ENCODE results near the gene HAUS2.
"Not testable (repeated sequence)": the region's sequence is repeated elsewhere in the genome, so short reads cannot be mapped to it uniquely, and the experiment has no call there.

Gene HAUS2

DNA sequence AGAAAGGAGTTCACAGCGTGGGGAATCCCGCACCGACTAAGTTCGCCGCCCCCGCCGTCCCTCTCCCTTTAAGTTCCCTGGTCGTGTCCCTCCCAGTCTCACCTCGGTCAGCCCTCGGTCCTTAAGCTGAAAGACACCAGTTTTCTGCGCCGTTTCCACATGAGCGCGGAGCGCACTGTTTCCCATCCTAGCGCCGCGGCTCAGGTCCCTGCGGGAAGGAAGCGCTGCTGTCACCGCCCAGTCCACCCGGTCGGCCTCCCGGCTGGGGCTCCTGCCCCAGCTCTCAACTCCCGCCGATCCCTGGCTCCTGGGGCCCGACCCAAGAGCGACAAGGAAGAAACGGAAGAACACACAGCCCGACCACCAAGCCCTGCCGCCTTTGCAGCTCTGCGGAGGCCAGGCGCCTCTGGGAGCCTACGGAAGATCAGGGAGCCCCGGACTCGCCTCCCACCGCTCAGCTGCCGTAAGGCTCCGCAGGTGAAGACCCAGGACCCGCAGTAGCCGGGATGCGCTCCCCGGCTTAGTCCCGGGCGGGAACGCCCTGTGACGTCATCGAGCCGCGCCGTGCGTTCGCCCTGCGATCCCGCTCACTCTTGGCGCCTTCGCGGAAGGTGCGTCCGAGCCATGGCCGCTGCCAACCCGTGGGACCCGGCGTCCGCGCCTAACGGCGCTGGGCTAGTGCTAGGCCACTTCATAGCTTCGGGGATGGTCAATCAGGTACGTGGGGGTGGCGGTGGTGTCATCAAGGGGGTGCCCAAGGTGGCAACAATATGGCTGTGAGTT lies at the start of gene HAUS2, which contains the start of gene LRRC57:
TSS of gene HAUS2 (plus strand) at position 590 of the 783 bp plus-strand sequence. CDS start at position 625, 35 bp downstream.
TSS of gene LRRC57 (minus strand) at position 545 of the 783 bp plus-strand sequence. CDS start at position 186, 359 bp downstream.
- peak; percentile 82 for DNase-seq (ENCODE audit: low read depth)

DNA sequence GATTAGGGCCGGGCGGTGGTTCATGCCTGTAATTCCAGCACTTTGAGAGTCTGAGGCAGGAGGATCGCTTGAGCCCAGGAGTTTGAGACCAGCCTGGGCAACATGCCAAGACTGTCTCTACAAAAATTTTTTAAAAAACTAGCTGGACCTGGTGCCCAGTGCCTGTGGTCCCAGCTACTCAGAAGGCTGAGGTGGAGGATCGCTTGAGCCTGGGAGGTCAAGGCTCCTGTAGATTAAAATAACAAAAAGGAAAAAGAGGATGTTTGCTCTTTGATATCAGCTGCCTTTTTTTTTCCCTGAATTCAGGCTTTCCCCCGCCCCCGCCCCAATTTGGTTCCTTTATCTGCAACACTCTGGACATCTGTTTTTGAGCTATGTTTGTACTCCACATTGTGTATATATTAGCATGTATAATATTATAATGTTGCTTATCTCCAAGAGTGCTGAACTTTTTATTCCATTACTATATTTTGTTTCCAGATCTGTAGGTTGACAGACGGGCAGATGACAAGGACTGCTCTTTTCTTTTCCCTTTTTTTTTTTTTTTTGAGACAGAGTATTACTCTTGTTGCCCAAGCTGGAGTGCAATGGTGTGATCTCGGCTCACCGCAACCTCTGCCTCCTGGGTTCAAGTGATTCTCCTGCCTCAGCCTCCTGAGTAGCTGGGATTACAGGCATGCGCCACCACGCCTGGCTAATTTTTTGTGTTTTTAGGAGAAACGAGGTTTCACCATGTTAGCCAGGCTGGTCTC lies 48.6 kb upstream of the HAUS2 start:
- no peak for DNase-seq (ENCODE audit: low read depth)

DNA sequence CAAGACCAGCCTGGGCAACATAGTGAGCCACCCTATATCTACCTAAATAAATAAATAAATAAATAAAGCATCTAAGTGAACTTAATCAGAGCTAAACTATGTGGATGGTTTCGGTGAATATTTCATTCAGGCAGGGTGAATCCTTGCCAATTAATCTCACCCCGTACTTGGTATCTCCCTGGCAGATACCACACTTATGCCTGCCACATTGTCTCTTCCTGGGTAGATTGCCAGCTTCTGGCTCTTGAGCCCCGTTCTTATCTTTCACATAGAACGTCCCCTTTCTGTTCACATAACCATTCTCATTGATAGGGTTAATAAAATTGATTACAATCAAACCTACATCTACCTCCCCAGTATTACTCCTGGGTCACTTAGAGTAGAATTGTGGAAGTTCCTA lies 46.2 kb upstream of the HAUS2 start:
- no peak for DNase-seq (ENCODE audit: low read depth)

DNA sequence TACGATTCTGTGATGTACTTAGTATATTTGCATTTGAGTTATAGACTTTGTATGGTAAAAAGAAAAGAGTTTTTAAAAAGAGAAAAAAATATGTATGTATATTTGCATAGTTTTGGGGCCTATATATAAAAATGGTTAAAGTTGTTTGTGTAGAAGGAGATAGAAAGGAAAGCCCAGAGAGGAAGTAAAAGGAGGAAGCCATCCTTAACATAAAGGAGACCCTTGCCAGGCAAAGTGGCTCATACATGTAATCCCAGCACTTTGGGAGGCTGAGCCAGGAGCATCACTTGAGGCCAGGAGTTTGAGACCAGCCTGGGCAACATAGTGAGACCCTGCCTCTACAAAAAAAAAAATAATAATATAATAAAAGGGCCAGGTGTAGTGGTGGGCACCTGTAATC lies 44.8 kb upstream of the HAUS2 start:
- DNase-seq (ENCODE audit: low read depth) = no peak

DNA sequence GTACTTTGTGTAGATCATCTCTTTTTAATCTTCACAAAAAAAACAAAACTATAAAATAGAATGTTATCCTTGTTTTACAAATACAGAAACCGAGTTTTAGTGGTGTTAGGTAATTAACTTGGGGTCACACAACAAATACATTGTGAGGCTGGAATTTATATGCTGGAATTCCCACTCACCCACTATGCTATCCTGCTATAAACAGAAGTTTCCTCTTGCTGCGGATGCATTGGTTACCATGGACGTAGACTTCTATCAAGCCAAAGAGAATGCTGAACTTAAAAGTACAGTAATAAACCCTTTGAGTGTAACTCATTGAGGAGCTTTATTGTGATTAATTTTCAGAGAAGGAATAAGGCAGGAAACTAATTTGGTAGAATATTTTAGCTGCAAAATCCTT lies 44.0 kb upstream of the HAUS2 start:
- DNase-seq (ENCODE audit: low read depth) = no peak

DNA sequence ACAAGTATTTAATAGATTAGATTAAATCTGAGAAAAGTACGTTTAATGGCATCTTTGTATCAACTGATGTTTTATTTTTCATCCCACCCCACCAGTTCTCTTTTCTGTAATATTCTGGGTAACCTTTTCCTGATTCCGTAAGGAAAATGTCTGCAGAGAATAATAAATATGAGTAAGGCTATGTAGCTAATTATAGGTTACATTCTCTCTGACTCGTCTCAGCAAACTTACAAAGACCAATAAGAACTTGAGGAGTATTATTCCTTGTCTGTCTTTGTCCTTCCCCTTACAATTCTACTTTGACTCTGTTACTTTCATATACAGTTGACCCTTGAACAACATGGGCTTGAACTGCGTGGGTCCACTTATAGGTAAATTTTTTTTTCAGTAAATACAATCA lies 41.1 kb upstream of the HAUS2 start:
- no peak for DNase-seq (ENCODE audit: low read depth)

DNA sequence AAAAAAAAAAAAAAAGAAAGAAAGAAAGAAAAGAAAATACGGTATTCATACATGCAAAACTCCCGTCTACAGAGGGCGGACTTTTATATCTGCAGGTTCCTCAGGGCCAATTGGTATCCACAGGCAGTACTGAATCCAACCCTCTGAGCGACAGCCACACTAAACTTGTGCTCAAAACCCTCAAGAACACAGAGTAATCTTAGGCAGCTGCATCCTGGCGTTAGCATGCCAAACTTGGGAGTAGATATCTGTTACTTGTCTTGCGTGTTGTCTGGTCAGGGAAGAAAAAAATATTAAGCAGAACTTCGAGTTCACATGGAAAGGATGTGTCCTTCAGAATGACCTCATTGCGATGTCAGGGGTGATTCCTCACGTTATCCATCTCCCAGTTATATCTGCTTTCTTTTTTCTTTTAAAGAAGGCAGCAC lies 40.4 kb upstream of the HAUS2 start:
- DNase-seq (ENCODE audit: low read depth) = no peak

DNA sequence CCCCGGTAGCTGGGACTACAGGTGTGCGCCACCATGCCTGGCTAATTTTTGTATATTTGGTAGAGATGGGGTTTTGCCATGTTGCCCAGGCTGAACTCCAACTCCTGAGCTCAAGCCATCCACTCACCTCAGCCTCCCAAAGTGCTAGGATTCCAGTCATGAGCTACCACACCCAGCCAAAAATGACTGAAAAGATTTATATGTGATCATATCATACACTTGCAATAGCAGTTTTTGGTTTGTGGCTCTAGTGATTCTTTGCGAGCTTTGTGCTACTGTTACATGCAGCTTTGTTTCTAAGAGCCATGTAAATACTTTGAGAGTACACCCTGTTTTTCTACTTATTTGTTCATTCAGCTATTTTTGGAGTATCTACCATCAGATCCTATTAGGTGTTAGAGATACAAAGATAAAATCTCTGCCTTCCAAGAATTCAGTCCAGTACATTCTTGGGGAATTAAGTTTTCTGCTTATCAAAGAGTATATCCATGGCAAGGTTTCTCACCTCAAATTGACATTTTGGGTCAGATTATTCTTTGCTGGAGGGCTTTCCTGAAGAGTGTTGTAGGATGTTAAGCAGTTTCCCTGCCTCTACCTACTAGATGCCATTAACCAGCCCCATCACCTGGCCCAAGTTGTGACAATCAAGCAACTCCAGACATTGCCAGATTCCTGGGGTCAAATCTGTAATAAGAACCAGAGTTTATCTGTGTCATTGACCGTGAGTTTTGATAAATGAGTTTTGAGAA lies 38.2 kb upstream of the HAUS2 start:
- no peak for DNase-seq (ENCODE audit: low read depth)

DNA sequence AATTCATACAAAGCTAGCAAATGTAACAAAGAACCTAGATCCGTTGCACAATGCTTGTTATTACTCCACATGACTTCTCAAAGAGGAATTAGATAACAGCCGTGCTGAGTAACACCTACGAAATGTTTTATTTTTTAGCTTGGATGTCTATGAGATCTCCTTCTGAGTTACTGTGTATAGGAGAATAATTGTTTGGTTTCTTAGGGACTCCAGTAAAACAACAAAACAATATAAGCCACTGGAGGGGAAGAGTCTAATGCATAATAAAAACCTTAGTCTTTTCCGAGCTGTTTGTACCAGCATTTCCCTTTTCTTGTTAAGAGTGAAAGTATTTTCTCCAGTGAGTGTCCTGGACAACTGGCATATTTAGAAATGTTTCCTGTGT lies 37.6 kb upstream of the HAUS2 start:
- DNase-seq (ENCODE audit: low read depth) = no peak

DNA sequence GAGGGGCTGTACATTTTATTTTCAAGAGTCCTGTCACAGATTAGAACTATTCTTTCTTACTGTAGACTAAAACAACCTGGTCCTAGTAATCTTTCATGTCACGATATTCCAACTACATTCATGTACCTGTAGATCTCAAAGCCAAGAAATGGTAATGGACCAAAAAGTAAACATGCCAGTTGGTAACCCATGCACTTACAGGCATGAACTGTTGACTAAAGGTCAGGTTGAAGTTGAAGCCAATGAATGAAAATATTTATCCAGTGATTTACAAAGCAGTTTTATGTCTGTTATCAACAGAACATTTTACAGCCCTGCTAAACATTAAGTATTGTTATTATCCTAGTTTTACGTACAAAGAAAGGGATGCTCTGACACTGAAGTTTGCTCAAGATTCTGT lies 25.3 kb upstream of the HAUS2 start:
- DNase-seq (ENCODE audit: low read depth) = no peak

DNA sequence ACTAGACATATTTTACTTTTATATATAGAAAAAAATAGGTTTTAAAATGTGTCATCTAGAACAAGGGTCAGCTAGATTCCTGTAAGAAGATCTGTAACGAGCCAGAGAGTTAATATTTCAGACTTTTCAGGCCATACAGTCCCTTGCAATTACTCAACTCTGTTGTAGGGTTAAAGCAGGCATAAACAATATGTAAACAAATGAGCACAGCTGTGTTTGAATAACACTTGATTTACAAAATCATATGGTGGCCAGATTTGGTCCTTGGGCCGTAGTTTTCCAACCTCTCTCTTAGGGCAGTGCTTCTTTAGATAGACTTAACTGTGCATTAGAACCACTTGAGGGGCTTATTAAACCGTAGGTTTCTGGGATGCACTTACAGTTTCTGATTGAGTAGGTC lies 19.7 kb upstream of the HAUS2 start:
- no peak for DNase-seq (ENCODE audit: low read depth)

DNA sequence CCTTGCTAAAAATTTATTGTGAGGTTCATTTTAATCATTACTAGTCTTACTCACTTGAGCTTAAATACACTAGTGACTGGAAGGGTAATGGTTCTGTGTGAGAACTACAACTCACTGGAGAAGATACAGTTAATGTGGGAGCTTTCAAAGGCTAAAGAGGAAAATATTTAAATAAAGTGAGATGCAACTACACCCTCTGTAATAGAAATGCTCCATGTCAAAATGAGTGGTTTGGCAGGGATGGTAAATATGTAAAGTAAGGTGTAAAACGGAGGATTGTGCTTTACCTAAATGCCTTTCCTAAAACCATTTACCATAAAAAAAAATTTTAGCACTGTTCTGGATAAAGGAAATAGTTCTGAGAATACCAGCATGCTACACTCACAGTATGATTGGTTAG lies 15.4 kb upstream of the HAUS2 start:
- no peak for DNase-seq (ENCODE audit: low read depth)

DNA sequence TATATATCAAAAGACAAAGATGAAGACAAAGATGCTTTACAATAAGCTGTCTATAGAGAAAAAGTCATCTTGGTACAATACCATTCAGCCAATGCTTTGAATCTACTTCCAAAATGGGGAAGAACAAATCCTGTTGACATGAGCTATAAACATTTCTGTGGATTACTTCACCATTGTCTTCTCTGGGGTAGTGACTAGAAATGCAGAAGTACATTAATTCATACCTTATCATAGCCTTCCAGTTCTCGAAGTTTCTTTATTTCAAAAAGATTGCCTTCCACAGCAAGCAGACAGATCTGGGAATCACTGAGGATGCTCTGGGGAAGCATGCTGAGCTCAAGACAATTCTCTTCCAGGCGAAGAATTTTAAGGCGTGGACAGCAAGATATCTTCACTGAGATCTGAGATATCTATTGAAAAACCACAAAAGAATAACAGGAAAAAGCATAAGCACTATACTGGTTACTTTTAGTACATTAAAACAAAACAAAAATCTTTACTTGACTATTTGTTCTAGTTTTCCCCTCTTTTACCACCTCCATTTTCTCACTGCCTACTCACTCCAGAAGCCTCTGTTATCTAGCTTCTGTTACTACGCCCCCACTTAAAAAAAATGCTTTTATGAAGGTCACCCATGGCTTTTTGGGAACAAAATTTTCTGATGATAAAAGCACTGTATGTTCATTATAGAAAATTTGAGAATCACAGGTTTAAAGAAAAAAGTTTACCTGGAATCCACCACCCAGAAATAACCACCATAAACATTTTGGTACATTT lies 3.6 kb upstream of the HAUS2 start:
- DNase-seq (ENCODE audit: low read depth) = no peak

DNA sequence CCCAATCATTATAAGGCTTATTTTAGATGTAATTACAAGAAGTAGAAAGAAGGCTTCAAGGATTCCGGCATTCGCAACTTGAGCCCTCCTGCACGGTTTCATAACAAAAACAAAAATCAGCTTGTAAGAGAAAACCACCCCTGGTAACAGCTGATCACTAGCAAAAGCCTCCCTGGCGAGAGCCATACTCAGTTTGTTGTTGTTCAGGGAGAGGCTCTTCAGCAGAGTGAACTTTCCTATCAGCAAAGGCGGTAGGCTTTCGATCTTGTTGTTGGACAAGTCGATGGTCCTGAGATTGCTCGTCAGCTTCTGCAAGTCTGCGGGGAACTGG lies 755 bp upstream of the HAUS2 start:
- DNase-seq (ENCODE audit: low read depth) = no peak

DNA sequence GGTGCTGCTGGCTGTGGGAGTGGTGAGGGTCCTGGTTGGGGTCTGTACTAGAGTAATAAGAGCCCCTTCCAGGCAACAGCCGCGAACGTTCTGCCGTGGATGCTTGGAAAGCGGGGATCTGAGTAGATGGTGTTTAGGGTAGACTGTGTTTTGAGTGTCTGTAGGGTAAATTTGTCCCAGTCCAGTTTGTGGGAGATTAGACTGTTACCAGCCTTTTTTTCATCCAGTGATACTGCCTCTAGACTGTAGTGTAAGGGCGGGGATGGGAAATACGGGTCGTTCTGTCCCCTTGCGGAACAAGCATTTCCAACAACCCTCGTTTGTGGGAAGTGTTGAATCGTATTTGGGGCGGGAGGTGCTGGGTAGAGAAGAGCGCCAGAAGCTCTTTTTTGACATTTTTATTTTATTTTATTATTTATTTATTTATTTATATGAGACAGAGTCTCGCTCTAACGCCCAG lies 424 bp downstream of the HAUS2 start:
- no peak for DNase-seq (ENCODE audit: low read depth)

DNA sequence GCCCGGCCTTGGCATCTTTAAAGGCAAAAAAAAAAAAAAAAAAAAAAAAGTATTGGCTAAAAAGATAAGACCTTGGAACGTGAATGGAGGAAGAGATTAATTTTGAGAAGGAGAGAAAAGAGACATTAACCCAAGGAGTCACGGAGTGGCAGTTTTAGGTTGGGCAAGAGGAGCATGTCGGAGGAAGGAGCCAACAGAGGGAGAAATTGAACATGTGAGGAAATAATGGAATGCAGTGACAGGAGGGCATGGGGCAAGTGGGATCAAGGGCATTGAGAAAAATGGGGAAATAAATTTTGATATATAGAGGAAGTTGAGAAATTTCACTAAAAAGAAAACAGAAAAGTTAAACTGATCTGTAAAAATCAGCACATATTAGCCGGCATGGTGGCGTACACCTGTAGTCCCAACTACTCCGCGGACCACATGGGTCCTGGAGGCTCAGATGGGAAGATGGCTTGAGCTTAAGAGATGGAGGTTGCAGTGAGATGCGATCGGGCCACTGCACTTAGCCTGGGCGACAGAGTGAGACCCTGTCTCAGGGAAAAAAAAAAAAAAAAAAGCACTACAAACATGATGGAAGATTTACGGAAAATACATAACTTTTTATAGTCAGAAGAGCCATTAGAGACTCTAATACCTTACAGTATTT lies 1.2 kb downstream of the HAUS2 start:
- no peak for DNase-seq (ENCODE audit: low read depth)

DNA sequence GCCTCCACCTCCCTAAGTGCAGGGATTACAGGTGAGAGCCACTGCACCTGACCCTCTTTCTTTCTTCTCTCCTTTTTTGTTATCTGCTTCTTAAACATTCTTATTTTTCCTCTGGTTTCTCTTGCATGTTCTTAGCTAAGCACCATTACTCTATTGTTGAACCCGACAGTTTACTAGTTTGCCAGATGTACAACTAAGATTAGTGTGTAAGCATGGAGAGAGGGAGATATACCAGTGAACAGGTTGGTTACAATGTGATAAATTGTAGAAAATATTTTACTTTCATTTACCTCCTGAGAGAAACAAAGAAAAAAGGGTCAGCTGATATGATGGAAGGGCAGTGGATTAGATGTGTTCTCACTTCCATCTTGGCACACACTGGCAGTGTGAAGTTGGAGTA lies 4.9 kb downstream of the HAUS2 start:
- no peak for DNase-seq (ENCODE audit: low read depth)

DNA sequence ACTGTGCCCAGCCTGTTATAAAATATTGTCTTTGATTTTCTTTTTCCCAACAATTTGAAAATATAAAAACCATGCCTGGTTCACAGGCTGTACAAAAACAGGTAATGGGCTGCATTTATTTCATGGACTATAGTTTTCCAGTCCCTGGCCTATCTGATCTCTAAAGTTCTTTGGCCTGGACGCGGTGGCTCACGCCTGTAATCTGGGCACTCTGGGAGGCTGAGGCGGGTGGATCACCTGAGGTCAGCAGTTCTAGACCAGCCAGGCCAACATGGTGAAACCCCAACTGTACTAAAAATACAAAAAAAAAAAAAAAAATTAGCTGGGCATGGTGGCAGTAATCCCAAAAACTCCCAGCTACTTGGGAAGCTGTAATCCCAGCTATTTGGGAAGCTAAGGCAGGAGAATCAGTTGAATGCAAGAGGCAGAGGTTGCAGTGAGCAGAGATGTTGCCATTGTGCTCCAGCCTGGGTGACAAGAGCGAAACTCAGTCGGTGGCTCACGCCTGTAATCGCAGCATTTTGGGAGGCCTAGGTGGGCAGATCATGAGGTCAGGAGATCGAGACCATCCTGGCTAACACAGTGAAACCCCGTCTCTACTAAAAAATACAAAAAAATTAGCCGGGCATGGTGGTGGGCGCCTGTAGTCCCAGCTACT lies 8.0 kb downstream of the HAUS2 start:
- DNase-seq (ENCODE audit: low read depth) = not testable (repeated sequence)

DNA sequence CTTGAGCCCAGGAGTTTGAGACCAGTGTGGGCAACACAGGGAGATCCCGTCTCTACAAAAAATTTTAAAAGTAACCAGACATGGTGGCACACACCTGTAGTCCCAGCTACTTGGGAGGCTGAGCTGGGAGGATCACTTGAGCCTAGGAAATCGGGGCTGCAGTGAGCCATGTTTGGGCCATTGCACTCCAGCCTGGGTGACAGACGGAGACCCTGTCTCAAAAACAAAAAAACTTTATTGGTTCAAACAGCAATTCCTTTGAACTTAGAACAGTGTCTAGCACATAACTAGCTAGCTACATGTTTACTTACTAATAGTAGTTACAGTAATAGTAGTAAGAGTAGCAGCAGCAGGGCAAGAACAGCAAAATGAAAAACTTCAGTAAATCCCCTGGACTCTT lies 10.1 kb downstream of the HAUS2 start:
- DNase-seq (ENCODE audit: low read depth) = no peak

DNA sequence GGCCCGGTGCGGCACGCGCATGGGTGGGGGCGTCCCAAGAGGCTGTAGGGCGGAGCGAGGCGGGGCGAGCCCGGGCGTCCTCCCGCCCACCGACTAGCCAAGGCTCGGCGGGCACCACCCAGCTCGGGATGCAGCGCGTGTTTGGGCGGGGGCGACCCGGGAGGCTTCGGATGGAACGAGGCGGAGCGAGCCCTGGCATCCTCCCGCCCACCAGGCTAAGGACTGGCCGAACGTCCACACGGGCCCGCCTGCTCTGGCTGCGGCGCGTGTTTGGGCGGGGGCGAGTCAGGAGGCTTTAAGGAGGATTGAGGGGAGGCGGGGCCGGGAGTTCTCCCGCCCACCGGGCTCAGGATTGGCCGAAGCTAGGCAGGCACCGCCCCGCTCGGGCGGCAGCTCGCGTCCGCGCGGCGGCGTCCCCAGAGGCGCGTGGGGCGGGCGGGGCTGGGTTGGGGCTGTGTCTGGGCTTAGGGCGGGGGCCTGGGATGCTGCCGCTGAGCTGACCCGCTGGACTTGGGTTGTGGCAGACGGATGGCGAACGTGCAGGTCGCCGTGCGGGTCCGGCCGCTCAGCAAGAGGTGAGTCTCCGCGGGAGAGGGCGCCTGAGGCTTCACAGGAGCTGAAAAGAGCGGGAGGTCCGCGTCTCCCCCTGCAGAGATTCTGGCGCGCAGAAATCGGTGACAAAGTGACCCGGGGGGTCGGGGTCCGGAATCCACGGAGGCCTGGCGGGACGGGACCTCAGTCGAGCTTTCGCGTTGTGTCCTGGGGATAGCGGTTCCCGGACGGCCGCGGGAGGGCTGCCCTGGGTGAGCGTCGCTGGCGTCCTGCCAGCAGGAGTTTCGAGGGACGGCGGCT lies 26.8 kb downstream of the HAUS2 start, which contains the start of gene STARD9:
TSS of gene STARD9 (plus strand) at position 419 of the 852 bp plus-strand sequence. CDS start at position 529, 110 bp downstream.
- peak; percentile 92 for DNase-seq (ENCODE audit: low read depth)

All from stimulated activated CD4-positive, alpha-beta T cell treated with anti-CD3 and anti-CD28 coated beads, Interleukin-2, amount 100 ng/mL, for 4 hours (primary cell).